HepG2 (cell line): ENCODE data around the gene ROCK1.

ENCODE experiments used
- CTCF ChIP-seq: sonication (generic); formaldehyde crosslinking; IDR thresholded peaks from 2 replicates; pipeline ENCODE4 v1.5.0; 2020; ENCODE audit warnings: mild to moderate bottlenecking, missing genetic modification reagents, moderate library complexity
- DNMT1 ChIP-seq: sonication (generic); formaldehyde crosslinking; IDR thresholded peaks from 2 replicates; pipeline ENCODE4 v1.5.1; 2020; ENCODE audit warnings: mild to moderate bottlenecking, missing genetic modification reagents
- FOXM1 ChIP-seq: sonication (generic); formaldehyde crosslinking; IDR thresholded peaks from 2 replicates; pipeline ENCODE4 v1.5.0; 2020; ENCODE audit warnings: missing genetic modification reagents
- MATR3 ChIP-seq: sonication (generic); formaldehyde crosslinking; IDR thresholded peaks from 2 replicates; pipeline ENCODE4 v1.4.0; 2020; ENCODE audit warnings: missing genetic modification reagents
- MYC ChIP-seq: sonication (generic); formaldehyde crosslinking; IDR thresholded peaks from 2 replicates; pipeline ENCODE4 v1.9.0; 2021; ENCODE audit warnings: missing genetic modification reagents, borderline replicate concordance
- NFKB2 ChIP-seq: sonication (generic); formaldehyde crosslinking; IDR thresholded peaks from 2 replicates; pipeline ENCODE4 v1.4.0; 2020; ENCODE audit warnings: missing genetic modification reagents, borderline replicate concordance
- NFRKB ChIP-seq: fragments of 450-650 bp; IDR thresholded peaks from 2 replicates; pipeline ENCODE4 v1.6.1; 2017
- NR2C2 ChIP-seq: sonication (generic); formaldehyde crosslinking; IDR thresholded peaks from 2 replicates; pipeline ENCODE4 v1.4.0; 2020; ENCODE audit warnings: missing genetic modification reagents, mild to moderate bottlenecking, moderate library complexity, borderline replicate concordance
- POLR2AphosphoS2 ChIP-seq: IDR thresholded peaks from 2 replicates; pipeline ENCODE4 v1.6.1; 2011; ENCODE audit warnings: low read depth, low read length, improper control_type of control experiment
- ZBTB33 ChIP-seq: sonication (generic); formaldehyde crosslinking; IDR thresholded peaks from 2 replicates; pipeline ENCODE4 v1.4.0; 2020; ENCODE audit warnings: missing genetic modification reagents
- ZKSCAN8 ChIP-seq: IDR thresholded peaks from 2 replicates; pipeline ENCODE4 v1.6.1; 2016; ENCODE audit warnings: borderline replicate concordance, missing genetic modification reagents, missing compliant biosample characterization
- ZNF263 ChIP-seq: sonication (generic); formaldehyde crosslinking; IDR thresholded peaks from 2 replicates; pipeline ENCODE4 v1.4.0; 2020; ENCODE audit warnings: missing genetic modification reagents
- ZSCAN22 ChIP-seq: sonication (generic); formaldehyde crosslinking; IDR thresholded peaks from 2 replicates; pipeline ENCODE4 v1.4.0; 2020; ENCODE audit warnings: mild to moderate bottlenecking, missing genetic modification reagents

GRCh38 chr18:21081426-21081825 lies 30.2 kb downstream of the ROCK1 start:
- no peak for TF ChIP-seq ZKSCAN8 (CRISPR knock-in tag)
- TF ChIP-seq CTCF (CRISPR knock-in tag): no peak
- no peak for TF ChIP-seq MATR3
- no peak for TF ChIP-seq ZBTB33 (CRISPR knock-in tag)
- no peak for TF ChIP-seq NR2C2 (CRISPR knock-in tag)
- TF ChIP-seq ZNF263 (CRISPR knock-in tag): no peak
- TF ChIP-seq POLR2AphosphoS2: no peak
- no peak for TF ChIP-seq NFRKB
- no peak for TF ChIP-seq DNMT1 (CRISPR knock-in tag)
- TF ChIP-seq NFKB2 (CRISPR knock-in tag): no peak
- no peak for TF ChIP-seq MYC
- TF ChIP-seq FOXM1: no peak
- TF ChIP-seq ZSCAN22 (CRISPR knock-in tag): no peak
